ENCODE results near the gene DFFB. TPM values are rescaled to one million over a fixed set of nuclear protein-coding genes. Genes with fewer than 3 reads are reported as not detected.

DFFB gene
- total and polyA plus RNA-seq, 2 of the 13 experiments (the other 11 are each of a cell fraction or from before 2014, with no cell fraction given) = 4.6 to 9.3 TPM

DNA sequence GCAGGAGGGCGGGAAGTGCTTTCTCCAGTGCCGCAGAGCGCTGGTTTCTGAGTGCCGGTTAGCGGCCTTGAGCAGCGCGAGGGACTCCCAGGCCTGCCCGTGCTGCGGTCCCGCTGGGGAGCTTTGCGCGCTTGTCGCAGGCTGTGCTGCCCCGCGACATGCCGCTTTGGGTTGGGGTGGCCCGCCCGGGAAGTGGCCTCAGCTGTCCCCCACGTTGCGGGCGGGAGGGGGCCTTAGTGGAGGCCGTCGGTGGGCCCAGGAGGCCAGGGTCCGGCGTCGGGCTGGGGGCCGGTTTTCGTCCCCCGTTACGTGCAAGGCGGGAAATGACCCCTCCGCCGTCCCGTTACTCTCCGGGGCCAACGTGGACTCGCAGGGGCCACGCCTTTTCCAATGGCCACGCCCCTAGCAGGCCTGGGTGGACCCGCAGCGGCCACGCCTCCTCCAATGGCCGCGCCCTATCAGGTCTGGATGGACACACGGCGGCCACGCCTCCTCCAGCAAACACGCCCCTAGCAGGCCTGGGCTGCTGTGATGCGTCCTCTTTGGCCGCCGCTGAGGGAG is 43.8 kb downstream of the DFFB start (continued):
- 0 out of 2 replicates have a peak, but pooled peaks have one; percentile 39 for TF ChIP-seq SP1 (IDR thresholded peaks at IDR 0.05)
- TF ChIP-seq SP1 (CRISPR knock-in tag; IDR thresholded peaks at IDR 0.05) = peak; percentile 93
- TF ChIP-seq, protein P1, sequence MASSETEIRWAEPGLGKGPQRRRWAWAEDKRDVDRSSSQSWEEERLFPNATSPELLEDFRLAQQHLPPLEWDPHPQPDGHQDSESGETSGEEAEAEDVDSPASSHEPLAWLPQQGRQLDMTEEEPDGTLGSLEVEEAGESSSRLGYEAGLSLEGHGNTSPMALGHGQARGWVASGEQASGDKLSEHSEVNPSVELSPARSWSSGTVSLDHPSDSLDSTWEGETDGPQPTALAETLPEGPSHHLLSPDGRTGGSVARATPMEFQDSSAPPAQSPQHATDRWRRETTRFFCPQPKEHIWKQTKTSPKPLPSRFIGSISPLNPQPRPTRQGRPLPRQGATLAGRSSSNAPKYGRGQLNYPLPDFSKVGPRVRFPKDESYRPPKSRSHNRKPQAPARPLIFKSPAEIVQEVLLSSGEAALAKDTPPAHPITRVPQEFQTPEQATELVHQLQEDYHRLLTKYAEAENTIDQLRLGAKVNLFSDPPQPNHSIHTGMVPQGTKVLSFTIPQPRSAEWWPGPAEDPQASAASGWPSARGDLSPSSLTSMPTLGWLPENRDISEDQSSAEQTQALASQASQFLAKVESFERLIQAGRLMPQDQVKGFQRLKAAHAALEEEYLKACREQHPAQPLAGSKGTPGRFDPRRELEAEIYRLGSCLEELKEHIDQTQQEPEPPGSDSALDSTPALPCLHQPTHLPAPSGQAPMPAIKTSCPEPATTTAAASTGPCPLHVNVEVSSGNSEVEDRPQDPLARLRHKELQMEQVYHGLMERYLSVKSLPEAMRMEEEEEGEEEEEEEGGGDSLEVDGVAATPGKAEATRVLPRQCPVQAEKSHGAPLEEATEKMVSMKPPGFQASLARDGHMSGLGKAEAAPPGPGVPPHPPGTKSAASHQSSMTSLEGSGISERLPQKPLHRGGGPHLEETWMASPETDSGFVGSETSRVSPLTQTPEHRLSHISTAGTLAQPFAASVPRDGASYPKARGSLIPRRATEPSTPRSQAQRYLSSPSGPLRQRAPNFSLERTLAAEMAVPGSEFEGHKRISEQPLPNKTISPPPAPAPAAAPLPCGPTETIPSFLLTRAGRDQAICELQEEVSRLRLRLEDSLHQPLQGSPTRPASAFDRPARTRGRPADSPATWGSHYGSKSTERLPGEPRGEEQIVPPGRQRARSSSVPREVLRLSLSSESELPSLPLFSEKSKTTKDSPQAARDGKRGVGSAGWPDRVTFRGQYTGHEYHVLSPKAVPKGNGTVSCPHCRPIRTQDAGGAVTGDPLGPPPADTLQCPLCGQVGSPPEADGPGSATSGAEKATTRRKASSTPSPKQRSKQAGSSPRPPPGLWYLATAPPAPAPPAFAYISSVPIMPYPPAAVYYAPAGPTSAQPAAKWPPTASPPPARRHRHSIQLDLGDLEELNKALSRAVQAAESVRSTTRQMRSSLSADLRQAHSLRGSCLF (CRISPR knock-in tag; IDR thresholded peaks at IDR 0.05; ENCODE audit: borderline replicate concordance) = no peak
- TF ChIP-seq, protein P2, sequence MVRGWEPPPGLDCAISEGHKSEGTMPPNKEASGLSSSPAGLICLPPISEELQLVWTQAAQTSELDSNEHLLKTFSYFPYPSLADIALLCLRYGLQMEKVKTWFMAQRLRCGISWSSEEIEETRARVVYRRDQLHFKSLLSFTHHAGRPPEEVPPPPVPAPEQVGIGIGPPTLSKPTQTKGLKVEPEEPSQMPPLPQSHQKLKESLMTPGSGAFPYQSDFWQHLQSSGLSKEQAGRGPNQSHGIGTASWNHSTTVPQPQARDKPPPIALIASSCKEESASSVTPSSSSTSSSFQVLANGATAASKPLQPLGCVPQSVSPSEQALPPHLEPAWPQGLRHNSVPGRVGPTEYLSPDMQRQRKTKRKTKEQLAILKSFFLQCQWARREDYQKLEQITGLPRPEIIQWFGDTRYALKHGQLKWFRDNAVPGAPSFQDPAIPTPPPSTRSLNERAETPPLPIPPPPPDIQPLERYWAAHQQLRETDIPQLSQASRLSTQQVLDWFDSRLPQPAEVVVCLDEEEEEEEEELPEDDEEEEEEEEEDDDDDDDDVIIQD (CRISPR knock-in tag; IDR thresholded peaks at IDR 0.05; ENCODE audit: low read depth) = no peak
- TF ChIP-seq ZNF878 (CRISPR knock-in tag; IDR thresholded peaks at IDR 0.05) = no peak
- TF ChIP-seq ZC3H4 (CRISPR knock-in tag; IDR thresholded peaks at IDR 0.05; ENCODE audit: borderline replicate concordance) = peak; percentile 3; the same call in 1 of the 2 replicates
- TF ChIP-seq, protein P3, sequence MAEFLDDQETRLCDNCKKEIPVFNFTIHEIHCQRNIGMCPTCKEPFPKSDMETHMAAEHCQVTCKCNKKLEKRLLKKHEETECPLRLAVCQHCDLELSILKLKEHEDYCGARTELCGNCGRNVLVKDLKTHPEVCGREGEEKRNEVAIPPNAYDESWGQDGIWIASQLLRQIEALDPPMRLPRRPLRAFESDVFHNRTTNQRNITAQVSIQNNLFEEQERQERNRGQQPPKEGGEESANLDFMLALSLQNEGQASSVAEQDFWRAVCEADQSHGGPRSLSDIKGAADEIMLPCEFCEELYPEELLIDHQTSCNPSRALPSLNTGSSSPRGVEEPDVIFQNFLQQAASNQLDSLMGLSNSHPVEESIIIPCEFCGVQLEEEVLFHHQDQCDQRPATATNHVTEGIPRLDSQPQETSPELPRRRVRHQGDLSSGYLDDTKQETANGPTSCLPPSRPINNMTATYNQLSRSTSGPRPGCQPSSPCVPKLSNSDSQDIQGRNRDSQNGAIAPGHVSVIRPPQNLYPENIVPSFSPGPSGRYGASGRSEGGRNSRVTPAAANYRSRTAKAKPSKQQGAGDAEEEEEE (CRISPR knock-in tag; IDR thresholded peaks at IDR 0.05; ENCODE audit: borderline replicate concordance) = 0 out of 2 replicates have a peak, but pooled peaks have one; percentile 72
- TF ChIP-seq ZNF205 (CRISPR knock-in tag; IDR thresholded peaks at IDR 0.05) = no peak
- TF ChIP-seq TOPORS (CRISPR knock-in tag; IDR thresholded peaks at IDR 0.05) = no peak
- no peak for TF ChIP-seq SKI (IDR thresholded peaks at IDR 0.05; ENCODE audit: partially characterized antibody)
- TF ChIP-seq, protein P4, sequence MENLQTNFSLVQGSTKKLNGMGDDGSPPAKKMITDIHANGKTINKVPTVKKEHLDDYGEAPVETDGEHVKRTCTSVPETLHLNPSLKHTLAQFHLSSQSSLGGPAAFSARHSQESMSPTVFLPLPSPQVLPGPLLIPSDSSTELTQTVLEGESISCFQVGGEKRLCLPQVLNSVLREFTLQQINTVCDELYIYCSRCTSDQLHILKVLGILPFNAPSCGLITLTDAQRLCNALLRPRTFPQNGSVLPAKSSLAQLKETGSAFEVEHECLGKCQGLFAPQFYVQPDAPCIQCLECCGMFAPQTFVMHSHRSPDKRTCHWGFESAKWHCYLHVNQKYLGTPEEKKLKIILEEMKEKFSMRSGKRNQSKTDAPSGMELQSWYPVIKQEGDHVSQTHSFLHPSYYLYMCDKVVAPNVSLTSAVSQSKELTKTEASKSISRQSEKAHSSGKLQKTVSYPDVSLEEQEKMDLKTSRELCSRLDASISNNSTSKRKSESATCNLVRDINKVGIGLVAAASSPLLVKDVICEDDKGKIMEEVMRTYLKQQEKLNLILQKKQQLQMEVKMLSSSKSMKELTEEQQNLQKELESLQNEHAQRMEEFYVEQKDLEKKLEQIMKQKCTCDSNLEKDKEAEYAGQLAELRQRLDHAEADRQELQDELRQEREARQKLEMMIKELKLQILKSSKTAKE (CRISPR knock-in tag; IDR thresholded peaks at IDR 0.05; ENCODE audit: borderline replicate concordance) = no peak
- peak; percentile 66; the same call in 1 of the 2 replicates for TF ChIP-seq ATF7-NPFF (CRISPR knock-in tag; IDR thresholded peaks at IDR 0.05; ENCODE audit: low read depth)
- TF ChIP-seq ZNF543 (CRISPR knock-in tag; IDR thresholded peaks at IDR 0.05) = peak; percentile 43; the same call in 1 of the 2 replicates
- no peak for TF ChIP-seq ZZZ3 (CRISPR knock-in tag; IDR thresholded peaks at IDR 0.05; ENCODE audit: borderline replicate concordance)
- peak; percentile 70 for TF ChIP-seq DR1 (CRISPR knock-in tag; IDR thresholded peaks at IDR 0.05)
- no peak for TF ChIP-seq ZNF101 (CRISPR knock-in tag; IDR thresholded peaks at IDR 0.05; ENCODE audit: borderline replicate concordance, low read depth)
- TF ChIP-seq, protein P5, sequence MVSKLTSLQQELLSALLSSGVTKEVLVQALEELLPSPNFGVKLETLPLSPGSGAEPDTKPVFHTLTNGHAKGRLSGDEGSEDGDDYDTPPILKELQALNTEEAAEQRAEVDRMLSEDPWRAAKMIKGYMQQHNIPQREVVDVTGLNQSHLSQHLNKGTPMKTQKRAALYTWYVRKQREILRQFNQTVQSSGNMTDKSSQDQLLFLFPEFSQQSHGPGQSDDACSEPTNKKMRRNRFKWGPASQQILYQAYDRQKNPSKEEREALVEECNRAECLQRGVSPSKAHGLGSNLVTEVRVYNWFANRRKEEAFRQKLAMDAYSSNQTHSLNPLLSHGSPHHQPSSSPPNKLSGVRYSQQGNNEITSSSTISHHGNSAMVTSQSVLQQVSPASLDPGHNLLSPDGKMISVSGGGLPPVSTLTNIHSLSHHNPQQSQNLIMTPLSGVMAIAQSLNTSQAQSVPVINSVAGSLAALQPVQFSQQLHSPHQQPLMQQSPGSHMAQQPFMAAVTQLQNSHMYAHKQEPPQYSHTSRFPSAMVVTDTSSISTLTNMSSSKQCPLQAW (CRISPR knock-in tag; IDR thresholded peaks at IDR 0.05) = peak; percentile 64; the same call in 1 of the 2 replicates

Measured in HepG2 (cell line).